Sigmoid colon (tissue), 7 donors: ENCODE results near the gene TSPAN5. TPM values are rescaled to one million over a fixed set of nuclear protein-coding genes. Genes with fewer than 3 reads are reported as not detected.

Source experiments
- DNase-seq: peaks from one replicate; pipeline ENCODE4 v3.0.0-alpha.2; 2019
- H3K27ac ChIP-seq, 4 donors: fragments of 200-600 bp; sonication (generic); one replicate each; pipeline ENCODE4 v1.5.1; 2016 to 2019; ENCODE audit warnings: mild to moderate bottlenecking in 1 of 4
- H3K27me3 ChIP-seq, 3 donors: fragments of 200-600 bp; sonication (generic); one replicate each; pipeline ENCODE4 v1.5.1; 2019; ENCODE audit warnings: mild to moderate bottlenecking in 1 of 3
- H3K36me3 ChIP-seq, 4 donors: fragments of 200-600 bp; sonication (generic); one replicate each; pipeline ENCODE4 v1.5.1; 2016 to 2019
- H3K4me1 ChIP-seq, 4 donors: fragments of 200-600 bp; sonication (generic); one replicate each; pipeline ENCODE4 v1.5.1; 2017 to 2019
- H3K4me3 ChIP-seq, 4 donors: fragments of 200-600 bp; sonication (generic); one replicate each; pipeline ENCODE4 v1.5.1; 2017 to 2019; ENCODE audit warnings: mild to moderate bottlenecking in 2 of 4, moderate library complexity in 1 of 4
- H3K9me3 ChIP-seq, 4 donors: fragments of 200-600 bp in 3 of 4; sonication (generic) in 3 of 4; one replicate each; pipeline versions ENCODE4 v1.5.1 to v1.6.1; 2013 to 2019
- CTCF ChIP-seq, 4 experiments: fragments of 450-650 bp in 3 of 4; fragments of 200-600 bp in 1 of 4; IDR thresholded peaks; one replicate each; pipeline ENCODE4 v1.5.1; 2016 to 2019; ENCODE audit warnings: antibody characterized with exemption in 4 of 4, mild to moderate bottlenecking in 3 of 4, moderate library complexity in 2 of 4
- EP300 ChIP-seq, 4 donors: sonication (generic); formaldehyde crosslinking; IDR thresholded peaks; one replicate each; pipeline ENCODE4 v1.6.1; 2017; ENCODE audit warnings: antibody characterized with exemption in 4 of 4
- POLR2A ChIP-seq, 2 donors: fragments of 450-650 bp; IDR thresholded peaks; one replicate each; pipeline ENCODE4 v1.6.1; 2016; ENCODE audit warnings: antibody characterized with exemption in 2 of 2, mild to moderate bottlenecking in 2 of 2, moderate library complexity in 2 of 2
- POLR2AphosphoS5 ChIP-seq, 4 donors: sonication (generic); formaldehyde crosslinking; IDR thresholded peaks; one replicate each; pipeline ENCODE4 v1.6.1; 2017; ENCODE audit warnings: antibody characterized with exemption in 4 of 4
- WGBS, 2 donors: extraction: QIAGEN DNeasy Blood & Tissue Kit; methylation state at CpG; one replicate each; pipeline ENCODE4 v1.1.7; 2013; 5-methylcytosine and 5-hydroxymethylcytosine counted together
- intact Hi-C: fragments of 100-400 bp; cut with DNase I; formaldehyde crosslinking; loops from one replicate; pipeline ENCODE4 v1.15.1; 2023
- polyA plus RNA-seq, 3 donors: library from polyadenylated mRNA; stranded (reverse); fragments of 200-250 nt; gene quantifications; one replicate each; pipeline ENCODE4 v1.2.3, GENCODE V29; 2013
- total RNA-seq, 4 donors: library from RNA; depleted of rRNA; stranded (reverse); fragments of >200 nt; gene quantifications; one replicate each; pipeline ENCODE4 v1.1.0, GENCODE V29; 2016
- donor health status: healthy with polysubstance abuse.
- donor health status: Bipolar disorder and iron deficiency.
- donor health status: healthy.

The TSPAN5 gene
- total and polyA plus RNA-seq, 7 donors: 1.2 to 18.6 (median 11.2) TPM

DNA sequence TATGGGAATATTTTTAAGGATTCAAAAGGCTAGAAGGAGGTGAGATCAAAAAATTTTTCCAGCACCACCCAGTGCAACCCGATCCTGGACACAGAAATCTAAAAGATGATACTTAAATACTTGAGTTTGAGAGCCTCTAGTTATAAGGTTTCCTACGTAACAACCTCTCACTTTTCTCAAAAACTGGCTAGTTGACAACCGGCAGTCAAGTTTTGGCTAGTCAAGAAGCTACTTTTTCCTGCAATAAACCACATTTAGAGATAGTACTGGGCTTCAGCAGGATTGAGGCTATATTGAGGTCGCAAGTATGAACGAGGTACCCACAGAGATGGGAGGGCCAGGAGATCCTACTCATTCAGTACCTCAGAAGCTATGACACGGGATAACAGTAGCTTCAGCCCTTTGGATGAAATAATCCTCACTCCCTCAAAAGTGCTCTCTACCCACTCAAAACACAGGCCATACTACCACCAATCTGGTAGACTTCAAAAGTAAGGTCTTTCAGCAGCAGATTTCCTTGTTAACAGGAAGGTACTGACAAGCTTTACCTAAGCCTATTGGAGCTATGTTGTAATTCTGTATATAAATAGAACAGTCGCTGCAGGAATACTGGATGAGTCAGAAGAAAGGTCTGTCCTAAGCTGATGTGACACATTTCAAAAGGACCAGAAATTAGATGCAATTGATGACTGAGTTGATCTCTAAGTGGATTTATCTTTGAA, 1.5 kb upstream of the TSPAN5 start:
- Histone ChIP-seq H3K4me3 (no peak overlapping the region), H3K36me3 (no peaks in the 10 kb centered on the region)
- TF ChIP-seq POLR2A (IDR thresholded peaks at IDR 0.05) (no peak), POLR2AphosphoS5 (IDR thresholded peaks at IDR 0.05) (no peak), CTCF (IDR thresholded peaks at IDR 0.05) (no peak), EP300 (IDR thresholded peaks at IDR 0.05) (no peak)

DNA sequence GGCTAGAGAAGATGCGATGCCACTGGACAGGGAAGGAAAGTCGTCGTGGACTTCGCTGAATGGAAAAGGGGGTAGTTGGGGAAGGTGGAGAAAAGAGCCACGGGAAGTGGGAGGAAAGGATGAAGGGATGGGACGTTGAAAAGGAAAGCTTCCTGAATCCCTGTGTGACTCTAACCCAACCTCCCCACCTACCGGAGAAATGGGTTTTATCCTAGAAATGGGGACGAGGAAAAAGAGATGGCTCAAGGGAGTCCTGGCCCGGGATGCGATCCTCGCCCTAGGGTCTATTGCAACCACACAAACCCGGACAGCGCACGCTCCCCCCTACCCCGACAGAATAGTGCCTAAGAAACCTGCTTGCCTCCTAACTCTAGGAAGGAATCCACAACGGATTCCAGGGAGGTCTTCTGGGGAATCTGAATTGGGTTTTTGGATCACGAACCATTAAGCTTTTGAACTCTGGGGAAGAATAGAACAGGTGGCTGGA, 738 bp upstream of the TSPAN5 start:
- Histone ChIP-seq H3K36me3 (no peaks in the 10 kb centered on the region), H3K4me1 (peaks cover 0 to 53% (median 28%) of the 10 kb centered on the region in 4 donors), H3K27ac (peak overlapping the region; percentile 78 to 84 (median 80)), H3K4me3 (peak overlapping the region; percentile 59 to 83 (median 70)), H3K9me3 (no peaks in the 10 kb centered on the region), H3K27me3 (no peaks in the 10 kb centered on the region)
- 8 to 22% methylated on average over 17 of the region's 17 CpGs for WGBS, 2 donors
- intact Hi-C loops: loop anchor here (2.0 to 10.0 kb wide), 7 partner anchors 92 to 903 kb away; partner anchors contain the start of genes EIF4E, METAP1 and TRMT10A
- DNase-seq: no peak
- TF ChIP-seq POLR2AphosphoS5 (IDR thresholded peaks at IDR 0.05): no peak
- no peak for TF ChIP-seq EP300 (IDR thresholded peaks at IDR 0.05)
- TF ChIP-seq POLR2A (IDR thresholded peaks at IDR 0.05): no peak
- no peak for TF ChIP-seq CTCF (IDR thresholded peaks at IDR 0.05)

More for the DNA sequence above, 1.5 kb upstream of the TSPAN5 start:
- H3K9me3 ChIP-seq: no peaks in the 10 kb centered on the region
- no peaks in the 10 kb centered on the region for H3K27me3 ChIP-seq
- DNase-seq: no peak
- intact Hi-C loops: loop anchor here (2.0 to 10.0 kb wide), 7 partner anchors 93 to 902 kb away; partner anchors contain the start of genes EIF4E, METAP1 and TRMT10A
- 65 to 78% methylated on average over 7 of the region's 7 CpGs for WGBS, 2 donors
- H3K4me1 ChIP-seq: peaks cover 0 to 45% (median 22%) of the 10 kb centered on the region in 4 donors
- peak overlapping the region in 3 of 4 donors; percentile 78 to 84 (median 82) for H3K27ac ChIP-seq

DNA sequence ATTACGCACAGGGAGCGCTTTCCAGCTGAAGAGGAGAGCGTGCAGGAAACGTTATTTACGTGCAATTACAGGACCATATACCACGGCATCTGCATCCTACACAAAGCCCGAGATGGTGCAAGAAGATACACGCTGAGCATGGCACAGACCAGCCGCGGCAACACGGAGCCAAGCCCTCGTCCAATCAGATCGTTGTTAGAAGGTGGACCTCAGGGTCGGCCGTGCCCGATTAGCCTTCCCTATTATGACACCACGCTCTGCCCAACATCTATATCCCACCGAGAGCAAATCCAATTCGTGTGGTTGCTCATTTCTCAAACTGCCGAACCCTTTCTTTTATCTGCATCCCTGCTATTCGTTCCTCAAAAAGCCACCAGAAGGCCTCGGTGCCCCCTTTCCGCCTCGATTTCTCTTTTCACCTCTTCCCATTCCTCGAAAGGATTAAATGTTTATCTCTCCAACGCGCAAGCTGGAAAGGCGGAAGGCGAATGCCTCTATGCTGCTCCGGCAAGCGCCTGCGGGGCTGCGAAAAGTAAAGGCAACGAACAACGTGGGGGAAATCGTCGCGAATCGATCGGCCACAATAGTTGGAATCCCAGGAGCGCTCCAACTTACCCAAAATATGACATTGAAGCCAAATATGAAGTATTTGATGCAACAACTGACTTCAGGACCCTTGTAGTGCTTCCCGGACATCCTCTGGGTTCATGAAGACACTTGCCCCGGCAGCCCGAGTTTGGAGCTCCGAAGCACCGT, 702 bp downstream of the TSPAN5 start:
- Histone ChIP-seq H3K36me3 (no peaks in the 10 kb centered on the region), H3K4me1 (peaks cover 0 to 66% (median 34%) of the 10 kb centered on the region in 4 donors), H3K27me3 (no peaks in the 10 kb centered on the region), H3K4me3 (peak overlapping the region; percentile 59 to 83 (median 70)), H3K27ac (peak overlapping the region; percentile 78 to 84 (median 80)), H3K9me3 (no peaks in the 10 kb centered on the region)
- WGBS, 2 donors: 0 to 1% methylated on average over 46 of the region's 46 CpGs
- TF ChIP-seq POLR2A (IDR thresholded peaks at IDR 0.05) (no peak), EP300 (IDR thresholded peaks at IDR 0.05) (no peak), POLR2AphosphoS5 (IDR thresholded peaks at IDR 0.05) (peak in 2 of 4 donors; percentile 10 to 62)
- intact Hi-C loops: loop anchor here (2.0 to 10.0 kb wide), 7 partner anchors 90 to 905 kb away; partner anchors contain the start of genes EIF4E, METAP1 and TRMT10A
- no peak for DNase-seq

DNA sequence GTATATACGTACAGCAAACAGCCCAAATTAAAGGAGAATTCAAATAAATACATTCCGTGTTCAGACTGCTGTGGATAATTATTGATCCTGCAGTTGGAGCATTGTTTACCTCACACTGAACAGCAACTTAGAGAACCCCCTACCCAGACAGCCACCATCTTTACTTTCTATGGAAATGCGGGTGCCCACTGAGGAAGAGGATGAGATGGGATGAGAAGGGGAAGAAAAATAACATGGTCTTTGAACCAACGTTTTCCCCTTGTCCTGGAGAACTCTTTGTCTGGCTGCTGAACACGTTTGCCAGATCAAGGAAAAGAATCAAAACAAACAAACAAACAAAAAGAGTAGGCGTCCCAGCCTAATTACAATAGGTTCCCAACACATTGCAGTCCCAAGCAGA, 1.5 kb downstream of the TSPAN5 start:
- intact Hi-C loops: loop anchor here (5.0 to 10.0 kb wide), 6 partner anchors 90 to 905 kb away; partner anchors contain the start of genes EIF4E, METAP1 and TRMT10A

More for the DNA sequence above, 1.5 kb downstream of the TSPAN5 start:
- Histone ChIP-seq H3K4me1 (peaks cover 0 to 66% (median 34%) of the 10 kb centered on the region in 4 donors), H3K27me3 (no peaks in the 10 kb centered on the region), H3K9me3 (no peaks in the 10 kb centered on the region), H3K27ac (peak overlapping the region in 1 of 4 donors; percentile 82), H3K36me3 (no peaks in the 10 kb centered on the region), H3K4me3 (peak overlapping the region in 3 of 4 donors; percentile 59 to 83 (median 82))
- TF ChIP-seq POLR2AphosphoS5 (IDR thresholded peaks at IDR 0.05) (no peak), POLR2A (IDR thresholded peaks at IDR 0.05) (no peak), CTCF (IDR thresholded peaks at IDR 0.05) (no peak), EP300 (IDR thresholded peaks at IDR 0.05) (no peak)
- no peak for DNase-seq
- 44 to 47% methylated on average over 6 of the region's 6 CpGs for WGBS, 2 donors
